HG02840 (cell line): ENCODE results near the gene ZFTA.
"Not testable (repeated sequence)": the region's sequence is repeated elsewhere in the genome, so short reads cannot be mapped to it uniquely, and the experiment has no call there.

Experiments
- ATAC-seq: cut with Tn5 transposase; IDR thresholded peaks from one replicate; pipeline ENCODE4 v1.9.1; 2021; ENCODE audit warnings: mild to moderate bottlenecking, moderate library complexity, moderate number of reproducible peaks; ENCODE audit not compliant: unreplicated experiment, low FRiP score

ZFTA gene

GRCh38 chr11:63768237-63769041, at the start of gene ZFTA:
TSS of gene ZFTA (minus strand) at chr11:63768775. CDS start at chr11:63768622, 153 bp downstream.
- ATAC-seq, result peak; percentile 49

- ATAC-seq, result no peak
Observed at GRCh38 chr11:63817758-63818498, 49.4 kb upstream of the ZFTA start.

- ATAC-seq, result no peak
Observed at GRCh38 chr11:63816732-63817131, 48.2 kb upstream of the ZFTA start.

- ATAC-seq, result no peak
Observed at GRCh38 chr11:63816166-63816565, 47.6 kb upstream of the ZFTA start.

GRCh38 chr11:63814383-63814736, 45.8 kb upstream of the ZFTA start:
- no peak for ATAC-seq

GRCh38 chr11:63813563-63814382, 45.2 kb upstream of the ZFTA start:
- ATAC-seq, result peak; percentile 44

GRCh38 chr11:63813035-63813562, 44.5 kb upstream of the ZFTA start, which contains the start of gene SPINDOC:
TSS of gene SPINDOC (plus strand) at chr11:63813456. CDS start at chr11:63813687, 231 bp downstream.
- ATAC-seq, result peak; percentile 68

- no peak for ATAC-seq
Observed at GRCh38 chr11:63811522-63811921, 42.9 kb upstream of the ZFTA start.

- not testable (repeated sequence) for ATAC-seq
Observed at GRCh38 chr11:63810383-63810782, 41.8 kb upstream of the ZFTA start.

GRCh38 chr11:63805844-63806415, 37.4 kb upstream of the ZFTA start:
- no peak for ATAC-seq

GRCh38 chr11:63804259-63804658, 35.7 kb upstream of the ZFTA start:
- ATAC-seq, result no peak

- no peak for ATAC-seq
Observed at GRCh38 chr11:63802637-63803414, 34.3 kb upstream of the ZFTA start.

GRCh38 chr11:63800921-63801320, 32.3 kb upstream of the ZFTA start:
- no peak for ATAC-seq

GRCh38 chr11:63795066-63795465, 26.5 kb upstream of the ZFTA start:
- no peak for ATAC-seq

- ATAC-seq, result no peak
Observed at GRCh38 chr11:63793161-63793560, 24.6 kb upstream of the ZFTA start.

- no peak for ATAC-seq
Observed at GRCh38 chr11:63791495-63792167, 23.1 kb upstream of the ZFTA start.

GRCh38 chr11:63785823-63786222, 17.2 kb upstream of the ZFTA start:
- ATAC-seq, result no peak

GRCh38 chr11:63783925-63784592, 15.5 kb upstream of the ZFTA start:
- ATAC-seq, result no peak
